H1 (cell line): ENCODE results near the gene TBC1D4.

Experiments used
- ATF2 ChIP-seq: IDR thresholded peaks from 2 replicates; pipeline ENCODE4 v1.6.1; 2012; ENCODE audit warnings: low read length, inconsistent platforms
- CBX8 ChIP-seq: fragments of 300-800, 300-1000 bp; sonication (generic); IDR thresholded peaks from 2 replicates; pipeline ENCODE4 v1.7.1; 2016; ENCODE audit warnings: low read depth, low read length, borderline replicate concordance
- CHD1 ChIP-seq: IDR thresholded peaks from 2 replicates; pipeline ENCODE4 v1.6.1; 2012; ENCODE audit warnings: low read depth, low read length, improper control_type of control experiment
- EGR1 ChIP-seq: IDR thresholded peaks from 2 replicates; pipeline ENCODE4 v1.6.1; 2011; ENCODE audit warnings: low read depth, low read length, borderline replicate concordance
- POLR2AphosphoS5 ChIP-seq: IDR thresholded peaks from 2 replicates; pipeline ENCODE4 v1.6.1; 2011; ENCODE audit warnings: low read depth, low read length
- RXRA ChIP-seq: IDR thresholded peaks from 2 replicates; pipeline ENCODE4 v1.6.1; 2011; ENCODE audit warnings: low read depth, mild to moderate bottlenecking, low read length, moderate library complexity; ENCODE audit not compliant: insufficient read depth
- TCF12 ChIP-seq: IDR thresholded peaks from 2 replicates; pipeline ENCODE4 v1.6.1; 2011; ENCODE audit warnings: low read depth, mild to moderate bottlenecking, low read length

GRCh38 chr13:75493156-75493555 is 11.2 kb upstream of the TBC1D4 start:
- TF ChIP-seq ATF2 (no peak), CBX8 (no peak), RXRA (no peak), CHD1 (no peak), EGR1 (no peak), TCF12 (no peak), POLR2AphosphoS5 (no peak)
